ENCODE results near the gene EFNA4. TPM values are rescaled to one million over a fixed set of nuclear protein-coding genes. Genes with fewer than 3 reads are reported as not detected.

EFNA4 gene
- total and polyA plus RNA-seq, 2 donors (not counting 1 experiment from before 2014, with no cell fraction given) = 3.8 to 4.3 TPM

- H3K4me3 ChIP-seq (replicated peaks in 1 of 4; ENCODE audit: control extremely low read depth in 1 of 4, insufficient read depth in 1 of 4, low read depth in 3 of 4, low read length in 4 of 4) = no peak overlapping the region
- no peaks in the 10 kb centered on the region for H3K79me2 ChIP-seq (ENCODE audit: control insufficient read depth, insufficient read depth, low read length)
- H3K4me2 ChIP-seq (ENCODE audit: extremely low read depth, insufficient read depth, low read length) = no peak overlapping the region
- H4K20me1 ChIP-seq (ENCODE audit: control insufficient read depth, extremely low read depth, insufficient read depth, low read length) = no peaks in the 10 kb centered on the region
- DNase-seq (ENCODE audit: low read depth in 2 of 2) = no peak
- no peak overlapping the region for H3K9ac ChIP-seq (ENCODE audit: insufficient read depth, low read length)
- no peaks in the 10 kb centered on the region for H3K36me3 ChIP-seq (ENCODE audit: control insufficient read depth, insufficient read depth, low read length)
- no peak overlapping the region for H2AFZ ChIP-seq (ENCODE audit: low read length)
- TF ChIP-seq EZH2 (IDR thresholded peaks at IDR 0.05; ENCODE audit: low read length, missing control alignments) (peak; percentile 15), CTCF (conservative IDR thresholded peaks at IDR 0.05 in 1 of 2, IDR thresholded peaks at IDR 0.05 in 1 of 2; ENCODE audit: low read depth in 1 of 2, low read length in 2 of 2) (no peak)
- H3K4me1 ChIP-seq (ENCODE audit: control insufficient read depth, extremely low read depth, insufficient read depth, low read length) = no peaks in the 10 kb centered on the region
- H3K27ac ChIP-seq (ENCODE audit: insufficient read depth, low read length) = no peak overlapping the region
- H3K9me3 ChIP-seq (ENCODE audit: control insufficient read depth, insufficient read depth, low read depth, low read length) = no peaks in the 10 kb centered on the region
- H3K27me3 ChIP-seq (ENCODE audit: control insufficient read depth, insufficient read depth, low read length) = peaks cover 12% of the 10 kb centered on the region
Observed at GRCh38 chr1:155107309-155108264, 44.0 kb downstream of the EFNA4 start.

- no peak for DNase-seq (ENCODE audit: low read depth in 2 of 2)
- H4K20me1 ChIP-seq (ENCODE audit: control insufficient read depth, extremely low read depth, insufficient read depth, low read length) = no peaks in the 10 kb centered on the region
- peaks cover 12% of the 10 kb centered on the region for H3K27me3 ChIP-seq (ENCODE audit: control insufficient read depth, insufficient read depth, low read length)
- H2AFZ ChIP-seq (ENCODE audit: low read length) = no peak overlapping the region
- no peaks in the 10 kb centered on the region for H3K9me3 ChIP-seq (ENCODE audit: control insufficient read depth, insufficient read depth, low read depth, low read length)
- H3K4me3 ChIP-seq (replicated peaks in 1 of 4; ENCODE audit: control extremely low read depth in 1 of 4, insufficient read depth in 1 of 4, low read depth in 3 of 4, low read length in 4 of 4) = no peak overlapping the region
- H3K79me2 ChIP-seq (ENCODE audit: control insufficient read depth, insufficient read depth, low read length) = no peaks in the 10 kb centered on the region
- no peak for TF ChIP-seq CTCF (conservative IDR thresholded peaks at IDR 0.05 in 1 of 2, IDR thresholded peaks at IDR 0.05 in 1 of 2; ENCODE audit: low read depth in 1 of 2, low read length in 2 of 2)
- TF ChIP-seq EZH2 (IDR thresholded peaks at IDR 0.05; ENCODE audit: low read length, missing control alignments) = no peak
- H3K27ac ChIP-seq (ENCODE audit: insufficient read depth, low read length) = no peak overlapping the region
- H3K9ac ChIP-seq (ENCODE audit: insufficient read depth, low read length) = no peak overlapping the region
- no peaks in the 10 kb centered on the region for H3K36me3 ChIP-seq (ENCODE audit: control insufficient read depth, insufficient read depth, low read length)
- H3K4me1 ChIP-seq (ENCODE audit: control insufficient read depth, extremely low read depth, insufficient read depth, low read length) = no peaks in the 10 kb centered on the region
- no peak overlapping the region for H3K4me2 ChIP-seq (ENCODE audit: extremely low read depth, insufficient read depth, low read length)
Observed at GRCh38 chr1:155108296-155108695, 44.8 kb downstream of the EFNA4 start.

- no peaks in the 10 kb centered on the region for H3K79me2 ChIP-seq (ENCODE audit: control insufficient read depth, insufficient read depth, low read length)
- H3K9ac ChIP-seq (ENCODE audit: insufficient read depth, low read length) = no peak overlapping the region
- no peak overlapping the region for H3K27ac ChIP-seq (ENCODE audit: insufficient read depth, low read length)
- H3K4me2 ChIP-seq (ENCODE audit: extremely low read depth, insufficient read depth, low read length) = no peak overlapping the region
- H3K36me3 ChIP-seq (ENCODE audit: control insufficient read depth, insufficient read depth, low read length) = no peaks in the 10 kb centered on the region
- no peak for DNase-seq (ENCODE audit: low read depth in 2 of 2)
- no peaks in the 10 kb centered on the region for H3K4me1 ChIP-seq (ENCODE audit: control insufficient read depth, extremely low read depth, insufficient read depth, low read length)
- no peak for TF ChIP-seq CTCF (conservative IDR thresholded peaks at IDR 0.05 in 1 of 2, IDR thresholded peaks at IDR 0.05 in 1 of 2; ENCODE audit: low read depth in 1 of 2, low read length in 2 of 2)
- TF ChIP-seq EZH2 (IDR thresholded peaks at IDR 0.05; ENCODE audit: low read length, missing control alignments) = no peak
- H3K27me3 ChIP-seq (ENCODE audit: control insufficient read depth, insufficient read depth, low read length) = peaks cover 11% of the 10 kb centered on the region
- no peaks in the 10 kb centered on the region for H4K20me1 ChIP-seq (ENCODE audit: control insufficient read depth, extremely low read depth, insufficient read depth, low read length)
- H2AFZ ChIP-seq (ENCODE audit: low read length) = no peak overlapping the region
- H3K4me3 ChIP-seq (replicated peaks in 1 of 4; ENCODE audit: control extremely low read depth in 1 of 4, insufficient read depth in 1 of 4, low read depth in 3 of 4, low read length in 4 of 4) = no peak overlapping the region
- H3K9me3 ChIP-seq (ENCODE audit: control insufficient read depth, insufficient read depth, low read depth, low read length) = no peaks in the 10 kb centered on the region
Observed at GRCh38 chr1:155110381-155110780, 46.8 kb downstream of the EFNA4 start.

Measured in fibroblast of lung (primary cell).